ENCODE results near the gene UGT1A7. TPM values are rescaled to one million over a fixed set of nuclear protein-coding genes. Genes with fewer than 3 reads are reported as not detected.

The UGT1A7 gene
- total RNA-seq, 4 donors from 2014 or later = 3.4 to 55.3 (median 18.2) TPM

DNA sequence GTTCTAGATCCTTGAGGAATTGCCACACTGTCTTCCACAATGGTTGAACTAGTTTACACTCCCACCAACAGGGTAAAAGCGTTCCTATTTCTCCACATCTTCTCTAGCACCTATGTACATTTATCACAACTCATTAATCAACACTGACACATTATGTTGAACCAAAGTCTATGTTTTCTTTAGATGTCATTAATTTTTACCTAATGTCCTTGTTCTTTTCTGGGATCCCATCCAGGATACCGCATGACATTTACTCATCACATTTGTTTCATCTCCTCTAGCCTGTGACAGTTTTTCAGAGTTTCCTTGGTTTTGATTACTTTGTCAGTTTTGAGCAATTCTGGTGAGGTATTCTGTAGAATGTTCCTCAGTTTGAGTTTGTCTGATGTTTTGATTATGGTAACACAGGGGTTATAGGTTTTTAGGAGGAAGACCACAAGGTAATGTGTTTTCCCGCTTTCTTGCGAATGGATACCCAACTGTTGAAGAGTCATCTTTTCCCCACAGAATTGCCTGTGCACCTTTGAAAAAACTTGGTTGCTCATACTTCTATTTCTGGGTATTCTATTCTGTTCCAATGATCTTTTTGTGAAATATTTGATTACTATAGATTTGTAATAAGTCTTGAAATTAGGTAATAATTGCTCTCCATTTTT, 13.0 kb upstream of the UGT1A7 start:
- Histone ChIP-seq H3K4me1 (no peaks in the 10 kb centered on the region), H3K9me3 (no peaks in the 10 kb centered on the region), H3K4me3 (no peak overlapping the region), H3K36me3 (no peaks in the 10 kb centered on the region), H3K27me3 (no peaks in the 10 kb centered on the region), H3K27ac (no peak overlapping the region)
- WGBS, 2 donors (ENCODE audit: low coverage in 1 of 2) = 89 to 93% methylated on average over 3 to 4 of the region's 4 CpGs
- in situ Hi-C loops (cut with MboI; ENCODE audit: low pct_ligation_motif_present in 1 of 4, low pct_unique_long_range_greater_than_20kb in 1 of 4, low sequenced_read_pairs in 3 of 4) (no loop called here), intact Hi-C loops (cut with DNase I; ENCODE audit: low total_unique reads) (no loop called here)
- DNase-seq = no peak
- no peak for TF ChIP-seq EP300 (IDR thresholded peaks at IDR 0.05; ENCODE audit: low read depth)
- no peak for TF ChIP-seq POLR2A (IDR thresholded peaks at IDR 0.05)
- TF ChIP-seq POLR2AphosphoS5 (IDR thresholded peaks at IDR 0.05) = no peak
- TF ChIP-seq, protein P1, sequence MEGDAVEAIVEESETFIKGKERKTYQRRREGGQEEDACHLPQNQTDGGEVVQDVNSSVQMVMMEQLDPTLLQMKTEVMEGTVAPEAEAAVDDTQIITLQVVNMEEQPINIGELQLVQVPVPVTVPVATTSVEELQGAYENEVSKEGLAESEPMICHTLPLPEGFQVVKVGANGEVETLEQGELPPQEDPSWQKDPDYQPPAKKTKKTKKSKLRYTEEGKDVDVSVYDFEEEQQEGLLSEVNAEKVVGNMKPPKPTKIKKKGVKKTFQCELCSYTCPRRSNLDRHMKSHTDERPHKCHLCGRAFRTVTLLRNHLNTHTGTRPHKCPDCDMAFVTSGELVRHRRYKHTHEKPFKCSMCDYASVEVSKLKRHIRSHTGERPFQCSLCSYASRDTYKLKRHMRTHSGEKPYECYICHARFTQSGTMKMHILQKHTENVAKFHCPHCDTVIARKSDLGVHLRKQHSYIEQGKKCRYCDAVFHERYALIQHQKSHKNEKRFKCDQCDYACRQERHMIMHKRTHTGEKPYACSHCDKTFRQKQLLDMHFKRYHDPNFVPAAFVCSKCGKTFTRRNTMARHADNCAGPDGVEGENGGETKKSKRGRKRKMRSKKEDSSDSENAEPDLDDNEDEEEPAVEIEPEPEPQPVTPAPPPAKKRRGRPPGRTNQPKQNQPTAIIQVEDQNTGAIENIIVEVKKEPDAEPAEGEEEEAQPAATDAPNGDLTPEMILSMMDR (IDR thresholded peaks at IDR 0.05) = no peak

DNA sequence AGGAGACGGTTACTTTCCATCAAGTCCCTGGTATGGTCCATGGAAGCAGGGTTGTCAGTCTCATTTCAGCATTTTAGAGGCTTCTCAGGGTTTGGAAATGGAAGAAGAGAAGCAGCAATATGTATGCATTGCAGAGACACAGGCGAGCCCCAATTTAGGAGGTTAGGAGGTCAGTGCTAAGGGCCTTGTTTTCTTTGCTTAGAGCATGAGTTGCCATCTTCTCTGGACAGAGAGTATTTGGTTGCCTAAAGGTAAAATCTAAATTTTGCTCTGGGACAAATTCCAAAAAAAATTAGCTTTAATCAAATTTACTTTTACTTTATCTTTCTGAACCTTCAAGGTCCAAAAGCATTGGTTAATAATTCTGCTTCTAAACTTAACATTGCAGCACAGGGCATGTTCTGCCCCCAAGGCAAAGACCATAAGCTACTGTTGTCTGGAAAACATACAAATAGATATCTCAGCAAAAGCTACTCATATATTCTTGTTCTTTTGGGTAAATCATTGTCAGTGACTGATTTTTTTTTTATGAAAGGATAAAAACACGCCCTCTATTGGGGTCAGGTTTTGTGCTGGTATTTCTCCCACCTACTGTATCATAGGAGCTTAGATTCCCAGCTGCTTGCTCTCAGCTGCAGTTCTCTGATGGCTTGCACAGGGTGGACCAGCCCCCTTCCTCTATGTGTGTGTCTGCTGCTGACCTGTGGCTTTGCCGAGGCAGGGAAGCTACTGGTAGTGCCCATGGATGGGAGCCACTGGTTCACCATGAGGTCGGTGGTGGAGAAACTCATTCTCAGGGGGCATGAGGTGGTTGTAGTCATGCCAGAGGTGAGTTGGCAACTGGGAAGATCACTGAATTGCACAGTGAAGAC, 10.2 kb upstream of the UGT1A7 start, which contains the start of gene UGT1A9:
Gene UGT1A9, plus strand, starts transcription at position 609 of the 872 bp plus-strand sequence. Its CDS starts 37 bp downstream, at position 646.
- no peak within 1 kb of the TSS for H3K4me3 ChIP-seq
- in situ Hi-C loops (cut with MboI; ENCODE audit: low pct_ligation_motif_present in 1 of 4, low pct_unique_long_range_greater_than_20kb in 1 of 4, low sequenced_read_pairs in 3 of 4) = no loop called here
- no peak for DNase-seq
- no peaks in the 10 kb centered on the region for H3K27me3 ChIP-seq
- no peaks in the 10 kb centered on the region for H3K36me3 ChIP-seq
- H3K4me1 ChIP-seq = no peaks in the 10 kb centered on the region
- no peak for TF ChIP-seq POLR2A (IDR thresholded peaks at IDR 0.05)
- no peak for TF ChIP-seq EP300 (IDR thresholded peaks at IDR 0.05; ENCODE audit: low read depth)
- TF ChIP-seq POLR2AphosphoS5 (IDR thresholded peaks at IDR 0.05) = no peak
- TF ChIP-seq, protein P1 (IDR thresholded peaks at IDR 0.05) = no peak
- WGBS, 2 donors (ENCODE audit: low coverage in 1 of 2) = 84 to 88% methylated on average over 3 to 5 of the region's 5 CpGs
- no peak within 1 kb of the TSS for H3K27ac ChIP-seq
- intact Hi-C loops (cut with DNase I; ENCODE audit: low total_unique reads) = no loop called here
- H3K9me3 ChIP-seq = no peaks in the 10 kb centered on the region

DNA sequence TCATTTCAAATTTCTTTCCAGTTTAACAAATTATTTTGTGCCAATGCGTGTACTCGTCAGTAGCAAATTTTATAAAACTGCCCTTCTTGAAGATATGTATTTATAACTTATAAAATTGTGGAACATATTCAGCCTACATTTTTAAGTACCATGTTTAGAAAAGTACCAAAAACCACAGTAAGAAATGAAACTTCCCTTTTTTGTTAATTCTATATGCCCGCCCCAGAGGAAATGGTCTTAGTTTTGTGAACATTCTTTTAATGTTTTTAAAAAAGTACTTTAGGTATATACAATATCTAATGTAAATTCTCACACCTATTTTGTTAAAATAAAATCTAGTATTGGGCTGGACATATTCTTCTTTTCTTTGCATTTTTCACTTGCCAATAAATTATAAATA, 8.8 kb upstream of the UGT1A7 start:
- no peak for DNase-seq
- in situ Hi-C loops (cut with MboI; ENCODE audit: low pct_ligation_motif_present in 1 of 4, low pct_unique_long_range_greater_than_20kb in 1 of 4, low sequenced_read_pairs in 3 of 4) = no loop called here
- WGBS, 2 donors (ENCODE audit: low coverage in 1 of 2) = 73 to 86% methylated on average over 3 of the region's 3 CpGs
- Histone ChIP-seq H3K36me3 (no peaks in the 10 kb centered on the region), H3K4me3 (no peak overlapping the region), H3K9me3 (no peaks in the 10 kb centered on the region), H3K27me3 (no peaks in the 10 kb centered on the region), H3K27ac (no peak overlapping the region), H3K4me1 (no peaks in the 10 kb centered on the region)
- TF ChIP-seq, protein P1 (IDR thresholded peaks at IDR 0.05) = no peak
- no peak for TF ChIP-seq POLR2A (IDR thresholded peaks at IDR 0.05)
- TF ChIP-seq EP300 (IDR thresholded peaks at IDR 0.05; ENCODE audit: low read depth) = no peak
- TF ChIP-seq POLR2AphosphoS5 (IDR thresholded peaks at IDR 0.05) = no peak
- intact Hi-C loops (cut with DNase I; ENCODE audit: low total_unique reads) = no loop called here

DNA sequence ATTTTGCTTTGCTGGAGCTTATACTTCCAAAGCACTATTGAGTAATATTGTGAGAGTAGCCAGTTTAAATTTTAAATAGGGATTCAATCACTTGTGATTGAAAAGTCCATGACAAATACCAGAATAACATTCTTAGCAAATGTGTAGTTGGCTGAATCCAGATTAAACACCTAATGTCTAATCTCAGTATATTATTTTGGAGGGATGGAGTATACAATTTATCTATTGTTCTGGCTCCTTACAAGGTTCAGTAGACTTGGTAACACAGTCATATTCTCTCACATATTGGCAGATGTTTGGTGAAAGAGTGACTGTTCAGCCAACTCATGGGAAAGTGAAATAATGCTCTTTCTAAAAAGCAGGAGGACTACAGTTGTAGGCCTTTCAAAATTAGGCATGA, 7.8 kb upstream of the UGT1A7 start:
- H3K9me3 ChIP-seq = no peaks in the 10 kb centered on the region
- no peaks in the 10 kb centered on the region for H3K27me3 ChIP-seq
- DNase-seq = no peak
- no peak overlapping the region for H3K4me3 ChIP-seq
- H3K36me3 ChIP-seq = no peaks in the 10 kb centered on the region
- intact Hi-C loops (cut with DNase I; ENCODE audit: low total_unique reads) = no loop called here
- in situ Hi-C loops (cut with MboI; ENCODE audit: low pct_ligation_motif_present in 1 of 4, low pct_unique_long_range_greater_than_20kb in 1 of 4, low sequenced_read_pairs in 3 of 4) = no loop called here
- H3K27ac ChIP-seq = no peak overlapping the region
- no peaks in the 10 kb centered on the region for H3K4me1 ChIP-seq
- TF ChIP-seq, protein P1 (IDR thresholded peaks at IDR 0.05) = no peak
- TF ChIP-seq POLR2AphosphoS5 (IDR thresholded peaks at IDR 0.05) (no peak), POLR2A (IDR thresholded peaks at IDR 0.05) (no peak), EP300 (IDR thresholded peaks at IDR 0.05; ENCODE audit: low read depth) (no peak)
